ENCODE measurements around the gene APLP2. TPM values are rescaled to one million over a fixed set of nuclear protein-coding genes. Genes with fewer than 3 reads are reported as not detected.
"Not testable (repeated sequence)": the region's sequence is repeated elsewhere in the genome, so short reads cannot be mapped to it uniquely, and the experiment has no call there.

APLP2 gene
- polyA plus RNA-seq, 4 donors, result 72.7 to 482 (median 138) TPM

DNA sequence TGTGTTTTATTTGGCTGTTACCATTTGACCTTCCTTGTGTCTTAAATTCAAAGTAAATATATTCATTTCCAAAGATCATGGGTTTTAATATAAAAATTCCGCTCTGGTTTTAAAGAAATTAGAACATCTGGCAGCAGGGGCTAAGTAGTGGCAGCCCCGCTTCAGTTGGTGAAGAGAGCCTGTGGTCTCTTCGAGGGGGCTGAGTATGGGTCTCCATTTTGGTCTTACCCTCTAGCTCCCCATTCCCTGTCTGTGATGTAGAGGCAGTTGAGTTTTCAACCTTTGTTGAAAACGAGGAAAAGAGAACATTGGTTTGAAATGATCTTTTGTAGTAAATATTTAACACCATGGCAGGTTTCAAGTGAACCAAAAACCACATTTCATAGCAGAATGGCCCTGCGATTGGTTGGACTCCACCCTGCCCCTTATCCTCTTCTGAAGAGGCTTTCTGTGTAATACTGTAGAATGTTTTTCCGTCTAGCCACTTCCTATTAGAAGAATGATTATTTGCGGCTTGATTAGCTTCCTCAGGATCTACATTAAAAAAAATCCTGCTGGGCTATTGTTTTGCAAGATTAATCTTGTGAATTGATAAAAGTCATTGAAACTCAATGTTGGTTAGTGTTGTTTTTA lies 17.7 kb downstream of the APLP2 start:
- WGBS, 3 donors, result 59 to 62% (median 61%) methylated on average over 7 of the region's 7 CpGs
- Histone ChIP-seq H3K4me3 (ENCODE audit: low read depth in 1 of 3, low read length in 3 of 3) (no peak overlapping the region), H3K9me3 (ENCODE audit: control insufficient read depth in 2 of 2, insufficient read depth in 1 of 2, low read depth in 1 of 2, low read length in 1 of 2) (no peaks in the 10 kb centered on the region), H3K27ac (ENCODE audit: low read depth in 1 of 3, low read length in 2 of 3) (peak overlapping the region in 1 of 3 donors; percentile 14), H3K27me3 (ENCODE audit: control insufficient read depth in 3 of 3, insufficient read depth in 3 of 3, low read length in 3 of 3) (no peaks in the 10 kb centered on the region), H3K4me1 (ENCODE audit: control insufficient read depth in 3 of 3, insufficient read depth in 2 of 3, low read depth in 1 of 3, low read length in 2 of 3) (peaks cover 0 to 7% (median 3%) of the 10 kb centered on the region in 3 donors), H3K36me3 (ENCODE audit: control insufficient read depth in 3 of 3, insufficient read depth in 2 of 3, low read depth in 1 of 3, low read length in 3 of 3) (peaks cover 0 to 8% (median 0%) of the 10 kb centered on the region in 3 donors)
- FAIRE-seq (no peak), DNase-seq (no peak)

DNA sequence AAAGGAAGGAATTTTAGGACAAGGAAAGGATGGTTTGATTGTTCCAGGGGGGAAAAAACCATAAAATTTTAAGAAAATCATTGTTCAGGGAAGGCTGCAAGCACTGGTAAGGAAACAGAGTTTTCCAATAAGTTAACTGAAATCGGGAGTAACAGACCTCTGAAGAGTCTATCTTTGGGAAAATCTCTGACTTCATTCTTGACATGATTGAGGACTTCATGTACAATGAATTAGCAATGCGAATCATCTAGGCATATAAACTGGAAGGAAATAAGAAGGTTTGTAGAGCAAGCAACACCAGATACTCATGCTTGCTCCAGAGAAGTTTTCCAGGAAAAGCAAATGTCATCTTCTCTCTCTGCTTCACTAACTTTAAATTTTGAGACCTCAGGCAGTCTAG lies 18.5 kb downstream of the APLP2 start:
- FAIRE-seq (no peak), DNase-seq (no peak)
- H3K4me3 ChIP-seq (ENCODE audit: low read depth in 1 of 3, low read length in 3 of 3), result no peak overlapping the region
- 79 to 91% (median 81%) methylated on average over 2 of the region's 2 CpGs for WGBS, 3 donors
- no peak overlapping the region for H3K27ac ChIP-seq (ENCODE audit: low read depth in 1 of 3, low read length in 2 of 3)
- peaks cover 0 to 6% (median 0%) of the 10 kb centered on the region in 3 donors for H3K36me3 ChIP-seq (ENCODE audit: control insufficient read depth in 3 of 3, insufficient read depth in 2 of 3, low read depth in 1 of 3, low read length in 3 of 3)
- peaks cover 0 to 3% of the 10 kb centered on the region in 2 donors for H3K9me3 ChIP-seq (ENCODE audit: control insufficient read depth in 2 of 2, insufficient read depth in 1 of 2, low read depth in 1 of 2, low read length in 1 of 2)
- peaks cover 0 to 7% (median 3%) of the 10 kb centered on the region in 3 donors for H3K4me1 ChIP-seq (ENCODE audit: control insufficient read depth in 3 of 3, insufficient read depth in 2 of 3, low read depth in 1 of 3, low read length in 2 of 3)
- H3K27me3 ChIP-seq (ENCODE audit: control insufficient read depth in 3 of 3, insufficient read depth in 3 of 3, low read length in 3 of 3), result no peaks in the 10 kb centered on the region

DNA sequence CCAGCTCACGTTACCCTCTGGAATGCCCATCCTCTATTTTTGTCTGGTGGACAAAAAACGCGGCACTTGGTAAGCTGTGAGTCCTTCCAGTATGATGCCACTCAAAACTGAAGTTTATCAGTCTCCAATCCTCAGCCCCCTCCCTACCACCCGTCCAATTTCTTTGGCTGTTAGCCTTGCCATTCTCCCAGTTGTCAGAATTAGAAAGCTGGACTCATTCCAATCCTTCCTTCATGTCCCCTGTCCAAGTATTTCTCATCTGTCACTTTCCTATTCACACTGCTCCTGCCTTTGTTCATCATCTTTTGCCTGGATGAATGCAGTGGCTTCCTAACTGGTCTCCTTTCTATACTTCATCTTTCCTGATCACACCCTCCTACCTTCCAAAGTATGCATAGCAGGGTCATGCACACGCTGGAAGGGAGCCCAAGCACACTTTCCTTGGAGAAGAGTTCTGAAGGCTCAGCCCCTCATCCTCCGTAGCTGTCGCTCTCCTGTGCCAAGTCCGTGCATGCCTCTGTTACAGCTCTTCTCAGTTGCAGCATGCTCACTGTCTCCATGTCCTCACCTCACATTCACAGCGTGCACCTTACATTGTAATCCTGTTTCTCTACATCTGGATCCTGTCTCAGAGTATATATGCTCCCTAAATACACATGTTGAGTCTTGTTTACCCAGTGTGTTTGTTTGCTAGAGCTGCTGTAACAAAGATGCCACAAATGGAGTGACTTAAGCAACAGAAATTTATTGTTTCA lies 19.4 kb downstream of the APLP2 start:
- no peak for FAIRE-seq
- no peak overlapping the region for H3K27ac ChIP-seq (ENCODE audit: low read depth in 1 of 3, low read length in 2 of 3)
- H3K4me1 ChIP-seq (ENCODE audit: control insufficient read depth in 3 of 3, insufficient read depth in 2 of 3, low read depth in 1 of 3, low read length in 2 of 3), result peaks cover 0 to 7% (median 3%) of the 10 kb centered on the region in 3 donors
- WGBS, 3 donors, result 80 to 89% (median 85%) methylated on average over 9 of the region's 9 CpGs
- H3K9me3 ChIP-seq (ENCODE audit: control insufficient read depth in 2 of 2, insufficient read depth in 1 of 2, low read depth in 1 of 2, low read length in 1 of 2), result peaks cover 0 to 3% of the 10 kb centered on the region in 2 donors
- no peak overlapping the region for H3K4me3 ChIP-seq (ENCODE audit: low read depth in 1 of 3, low read length in 3 of 3)
- no peaks in the 10 kb centered on the region for H3K27me3 ChIP-seq (ENCODE audit: control insufficient read depth in 3 of 3, insufficient read depth in 3 of 3, low read length in 3 of 3)
- H3K36me3 ChIP-seq (ENCODE audit: control insufficient read depth in 3 of 3, insufficient read depth in 2 of 3, low read depth in 1 of 3, low read length in 3 of 3), result peaks cover 0 to 6% (median 0%) of the 10 kb centered on the region in 3 donors
- no peak for DNase-seq

DNA sequence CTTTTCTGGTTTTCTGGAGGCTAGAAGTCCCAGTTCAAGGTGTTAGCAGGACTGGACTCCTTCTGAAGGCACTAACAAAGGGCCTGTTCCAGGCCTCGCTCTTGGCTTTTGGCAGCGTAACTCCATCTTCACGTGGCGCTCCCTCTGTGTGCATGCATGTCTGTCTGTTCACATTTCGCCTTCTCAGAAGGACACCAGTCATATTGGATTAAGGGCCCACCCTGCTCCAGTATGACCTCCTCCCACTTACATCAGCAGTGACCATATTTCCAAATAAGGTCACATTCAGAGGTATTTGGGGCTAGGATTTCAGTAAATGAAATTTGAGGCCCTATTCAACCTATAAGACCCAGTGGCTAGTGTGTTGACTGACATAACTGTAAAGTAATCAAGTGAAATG lies 20.0 kb downstream of the APLP2 start:
- WGBS, 3 donors, result 96 to 98% (median 96%) methylated on average over 5 of the region's 5 CpGs
- H3K27ac ChIP-seq (ENCODE audit: low read depth in 1 of 3, low read length in 2 of 3), result no peak overlapping the region
- FAIRE-seq, result no peak
- no peaks in the 10 kb centered on the region for H3K27me3 ChIP-seq (ENCODE audit: control insufficient read depth in 3 of 3, insufficient read depth in 3 of 3, low read length in 3 of 3)
- peaks cover 0 to 3% of the 10 kb centered on the region in 2 donors for H3K9me3 ChIP-seq (ENCODE audit: control insufficient read depth in 2 of 2, insufficient read depth in 1 of 2, low read depth in 1 of 2, low read length in 1 of 2)
- H3K4me1 ChIP-seq (ENCODE audit: control insufficient read depth in 3 of 3, insufficient read depth in 2 of 3, low read depth in 1 of 3, low read length in 2 of 3), result peaks cover 0 to 7% (median 3%) of the 10 kb centered on the region in 3 donors
- no peak overlapping the region for H3K4me3 ChIP-seq (ENCODE audit: low read depth in 1 of 3, low read length in 3 of 3)
- no peak for DNase-seq
- peaks cover 0 to 6% (median 0%) of the 10 kb centered on the region in 3 donors for H3K36me3 ChIP-seq (ENCODE audit: control insufficient read depth in 3 of 3, insufficient read depth in 2 of 3, low read depth in 1 of 3, low read length in 3 of 3)

DNA sequence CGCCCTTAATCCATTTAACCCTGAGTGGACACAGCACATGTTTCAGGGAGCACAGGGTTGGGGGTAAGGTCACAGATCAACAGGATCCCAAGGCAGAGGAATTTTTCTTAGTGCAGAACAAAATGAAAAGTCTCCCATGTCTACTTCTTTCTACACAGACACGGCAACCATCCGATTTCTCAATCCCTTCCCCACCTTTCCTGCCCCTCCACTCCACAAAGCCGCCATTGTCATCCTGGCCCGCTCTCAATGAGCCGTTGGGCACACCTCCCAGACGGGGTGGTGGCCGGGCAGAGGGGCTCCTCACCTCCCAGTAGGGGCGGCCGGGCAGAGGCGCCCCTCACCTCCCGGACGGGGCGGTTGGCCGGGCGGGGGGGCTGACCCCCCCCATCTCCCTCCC lies 20.8 kb downstream of the APLP2 start:
- not testable (repeated sequence) for H3K27me3 ChIP-seq (ENCODE audit: control insufficient read depth in 3 of 3, insufficient read depth in 3 of 3, low read length in 3 of 3); FAIRE-seq; H3K9me3 ChIP-seq (ENCODE audit: control insufficient read depth in 2 of 2, insufficient read depth in 1 of 2, low read depth in 1 of 2, low read length in 1 of 2); DNase-seq; H3K27ac ChIP-seq (ENCODE audit: low read depth in 1 of 3, low read length in 2 of 3); H3K4me3 ChIP-seq (ENCODE audit: low read depth in 1 of 3, low read length in 3 of 3); H3K36me3 ChIP-seq (ENCODE audit: control insufficient read depth in 3 of 3, insufficient read depth in 2 of 3, low read depth in 1 of 3, low read length in 3 of 3); H3K4me1 ChIP-seq (ENCODE audit: control insufficient read depth in 3 of 3, insufficient read depth in 2 of 3, low read depth in 1 of 3, low read length in 2 of 3)
- 96 to 98% (median 98%) methylated on average over 10 to 16 of the region's 16 CpGs for WGBS, 3 donors

DNA sequence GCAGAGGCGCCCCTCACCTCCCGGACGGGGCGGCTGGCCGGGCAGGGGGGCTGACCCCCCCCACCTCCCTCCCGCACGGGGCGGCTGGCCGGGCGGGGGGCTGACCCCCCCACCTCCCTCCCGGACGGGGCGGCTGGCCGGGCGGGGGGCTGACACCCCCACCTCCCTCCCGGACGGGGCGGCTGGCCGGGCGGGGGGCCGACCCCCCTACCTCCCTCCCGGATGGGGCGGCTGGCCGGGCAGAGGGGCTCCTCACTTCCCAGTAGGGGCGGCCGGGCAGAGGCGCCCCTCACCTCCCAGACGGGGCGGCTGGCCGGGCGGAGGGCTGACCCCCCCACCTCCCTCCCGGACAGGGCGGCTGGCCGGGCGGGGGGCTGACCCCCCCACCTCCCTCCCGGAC lies 21.5 kb downstream of the APLP2 start:
- DNase-seq; H3K4me1 ChIP-seq (ENCODE audit: control insufficient read depth in 3 of 3, insufficient read depth in 2 of 3, low read depth in 1 of 3, low read length in 2 of 3); FAIRE-seq; H3K36me3 ChIP-seq (ENCODE audit: control insufficient read depth in 3 of 3, insufficient read depth in 2 of 3, low read depth in 1 of 3, low read length in 3 of 3); H3K9me3 ChIP-seq (ENCODE audit: control insufficient read depth in 2 of 2, insufficient read depth in 1 of 2, low read depth in 1 of 2, low read length in 1 of 2); H3K4me3 ChIP-seq (ENCODE audit: low read depth in 1 of 3, low read length in 3 of 3); H3K27me3 ChIP-seq (ENCODE audit: control insufficient read depth in 3 of 3, insufficient read depth in 3 of 3, low read length in 3 of 3); H3K27ac ChIP-seq (ENCODE audit: low read depth in 1 of 3, low read length in 2 of 3): not testable (repeated sequence)
- 95 to 100% methylated on average over 2 to 27 of the region's 36 CpGs; no CpG with 5 or more reads in 1 of the 3 donors for WGBS, 3 donors

DNA sequence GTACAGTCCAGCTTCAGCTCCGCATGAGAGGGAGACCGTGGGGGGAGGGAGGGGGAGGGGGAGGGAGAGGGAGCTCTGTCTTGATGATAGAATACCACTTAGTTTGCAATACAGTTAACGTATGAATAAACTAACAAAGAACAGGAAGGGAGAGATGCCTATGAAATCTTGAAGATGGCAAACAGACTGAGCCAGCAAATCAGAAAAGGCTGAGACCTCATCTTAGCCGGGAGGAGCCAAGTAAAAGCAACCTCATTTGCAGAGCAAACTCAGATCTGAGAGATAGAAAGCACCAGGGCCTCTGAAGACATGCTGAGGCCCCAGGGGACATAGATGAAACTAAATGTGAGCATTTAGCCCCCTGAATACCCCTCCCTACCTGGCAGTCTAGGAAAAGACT lies 23.0 kb downstream of the APLP2 start:
- no peak for DNase-seq
- 86 to 95% (median 95%) methylated on average over 4 of the region's 4 CpGs for WGBS, 3 donors
- Histone ChIP-seq H3K36me3 (ENCODE audit: control insufficient read depth in 3 of 3, insufficient read depth in 2 of 3, low read depth in 1 of 3, low read length in 3 of 3) (peaks cover 0 to 12% (median 0%) of the 10 kb centered on the region in 3 donors), H3K9me3 (ENCODE audit: control insufficient read depth in 2 of 2, insufficient read depth in 1 of 2, low read depth in 1 of 2, low read length in 1 of 2) (peaks cover 0 to 3% of the 10 kb centered on the region in 2 donors), H3K4me3 (ENCODE audit: low read depth in 1 of 3, low read length in 3 of 3) (no peak overlapping the region), H3K27ac (ENCODE audit: low read depth in 1 of 3, low read length in 2 of 3) (no peak overlapping the region), H3K27me3 (ENCODE audit: control insufficient read depth in 3 of 3, insufficient read depth in 3 of 3, low read length in 3 of 3) (no peaks in the 10 kb centered on the region), H3K4me1 (ENCODE audit: control insufficient read depth in 3 of 3, insufficient read depth in 2 of 3, low read depth in 1 of 3, low read length in 2 of 3) (no peaks in the 10 kb centered on the region)
- FAIRE-seq, result no peak

DNA sequence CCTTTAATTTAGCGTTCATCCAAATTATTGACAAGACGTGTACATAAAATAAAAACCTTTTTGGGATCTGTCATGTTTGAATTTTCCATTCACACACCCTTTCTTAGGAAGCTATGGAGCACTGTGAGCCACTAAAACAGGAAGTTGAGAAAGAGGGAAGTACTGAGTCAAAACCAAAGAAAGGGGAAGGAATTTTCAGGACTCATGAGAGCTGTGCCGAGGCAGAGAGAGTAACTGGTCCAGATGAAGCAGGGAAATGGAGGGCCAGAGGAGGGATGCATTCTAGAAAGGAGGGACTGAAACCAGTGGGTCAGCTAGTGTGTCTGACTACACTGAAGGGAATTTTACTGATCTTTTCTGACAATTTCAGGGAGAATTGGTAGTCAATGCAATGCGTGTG lies 24.9 kb downstream of the APLP2 start:
- peaks cover 0 to 11% (median 0%) of the 10 kb centered on the region in 3 donors for H3K36me3 ChIP-seq (ENCODE audit: control insufficient read depth in 3 of 3, insufficient read depth in 2 of 3, low read depth in 1 of 3, low read length in 3 of 3)
- no peak overlapping the region for H3K4me3 ChIP-seq (ENCODE audit: low read depth in 1 of 3, low read length in 3 of 3)
- no peaks in the 10 kb centered on the region for H3K27me3 ChIP-seq (ENCODE audit: control insufficient read depth in 3 of 3, insufficient read depth in 3 of 3, low read length in 3 of 3)
- H3K9me3 ChIP-seq (ENCODE audit: control insufficient read depth in 2 of 2, insufficient read depth in 1 of 2, low read depth in 1 of 2, low read length in 1 of 2), result peaks cover 0 to 3% of the 10 kb centered on the region in 2 donors
- no peak for FAIRE-seq
- H3K27ac ChIP-seq (ENCODE audit: low read depth in 1 of 3, low read length in 2 of 3), result no peak overlapping the region
- WGBS, 3 donors, result 79 to 88% (median 86%) methylated on average over 4 of the region's 4 CpGs
- H3K4me1 ChIP-seq (ENCODE audit: control insufficient read depth in 3 of 3, insufficient read depth in 2 of 3, low read depth in 1 of 3, low read length in 2 of 3), result no peaks in the 10 kb centered on the region
- DNase-seq, result no peak

Data from small intestine (tissue), 7 donors.